OCI-LY3 (cell line): ENCODE results near the gene OMP.

Experiments
- H2AFZ ChIP-seq: fragments of 200-600, 300-600 bp; shearing (Covaris generic); 2 replicates; pipeline ENCODE4 v1.6.0; 2014; ENCODE audit warnings: antibody characterized with exemption, low read depth, low read length
- H3K27ac ChIP-seq: fragments of 200-600, 300-600 bp; sonication (generic); 2 replicates; pipeline ENCODE4 v1.5.1; 2014; ENCODE audit warnings: mild to moderate bottlenecking, low read length, moderate library complexity, mixed read lengths
- H3K27me3 ChIP-seq: fragments of 200-600, 300-600 bp; sonication (generic); 2 replicates; pipeline ENCODE4 v1.6.1; 2014; ENCODE audit warnings: low read depth, low read length, mixed read lengths
- H3K36me3 ChIP-seq: fragments of 200-600, 300-600 bp; sonication (generic); replicated peaks from 2 replicates; pipeline ENCODE3; 2014; ENCODE audit warnings: low read depth, low read length, mixed read lengths
- H3K4me1 ChIP-seq: fragments of 300-600, 200-600 bp; sonication (generic); 2 replicates; pipeline ENCODE4 v1.6.1; 2014; ENCODE audit warnings: low read length, mixed read lengths
- H3K4me2 ChIP-seq: fragments of 200-600, 300-600 bp; sonication (generic); 2 replicates; pipeline ENCODE4 v1.6.1; 2014; ENCODE audit warnings: low read length, mixed read lengths
- H3K4me3 ChIP-seq: fragments of 300-600, 200-600 bp; sonication (generic); 2 replicates; pipeline ENCODE4 v1.5.1; 2014; ENCODE audit warnings: antibody characterized with exemption, mild to moderate bottlenecking, low read length, moderate library complexity
- H3K79me2 ChIP-seq: fragments of 300-600, 200-600 bp; shearing (Covaris generic); 2 replicates; pipeline ENCODE4 v1.6.1; 2014; ENCODE audit warnings: mild to moderate bottlenecking, low read length, mixed read lengths
- H3K9ac ChIP-seq: fragments of 300-600, 200-600 bp; shearing (Covaris generic); 2 replicates; pipeline ENCODE4 v1.6.0; 2014; ENCODE audit warnings: mild to moderate bottlenecking, low read length, moderate library complexity
- H3K9me3 ChIP-seq: fragments of 200-600, 300-600 bp; shearing (Covaris generic); 2 replicates; pipeline ENCODE4 v1.6.1; 2014; ENCODE audit warnings: low read length, mixed read lengths; ENCODE audit not compliant: insufficient read depth
- H4K20me1 ChIP-seq: fragments of 200-600, 300-600 bp; sonication (generic); 2 replicates; pipeline ENCODE4 v1.6.1; 2016; ENCODE audit warnings: low read length, mixed read lengths; ENCODE audit not compliant: insufficient read depth
- EZH2phosphoT487 ChIP-seq: fragments of 200-600 bp; shearing (Covaris generic); IDR thresholded peaks from 2 replicates; pipeline ENCODE4 v1.6.1; 2018; ENCODE audit warnings: antibody characterized with exemption, mixed run types, low read depth
- TF ChIP-seq, protein P1 (sequence below): fragments of 200-600, 300-600 bp; sonication (generic); IDR thresholded peaks from 2 replicates; pipeline ENCODE4 v1.5.1; 2014; ENCODE audit warnings: antibody characterized with exemption, low read length, low read depth

Gene OMP

DNA sequence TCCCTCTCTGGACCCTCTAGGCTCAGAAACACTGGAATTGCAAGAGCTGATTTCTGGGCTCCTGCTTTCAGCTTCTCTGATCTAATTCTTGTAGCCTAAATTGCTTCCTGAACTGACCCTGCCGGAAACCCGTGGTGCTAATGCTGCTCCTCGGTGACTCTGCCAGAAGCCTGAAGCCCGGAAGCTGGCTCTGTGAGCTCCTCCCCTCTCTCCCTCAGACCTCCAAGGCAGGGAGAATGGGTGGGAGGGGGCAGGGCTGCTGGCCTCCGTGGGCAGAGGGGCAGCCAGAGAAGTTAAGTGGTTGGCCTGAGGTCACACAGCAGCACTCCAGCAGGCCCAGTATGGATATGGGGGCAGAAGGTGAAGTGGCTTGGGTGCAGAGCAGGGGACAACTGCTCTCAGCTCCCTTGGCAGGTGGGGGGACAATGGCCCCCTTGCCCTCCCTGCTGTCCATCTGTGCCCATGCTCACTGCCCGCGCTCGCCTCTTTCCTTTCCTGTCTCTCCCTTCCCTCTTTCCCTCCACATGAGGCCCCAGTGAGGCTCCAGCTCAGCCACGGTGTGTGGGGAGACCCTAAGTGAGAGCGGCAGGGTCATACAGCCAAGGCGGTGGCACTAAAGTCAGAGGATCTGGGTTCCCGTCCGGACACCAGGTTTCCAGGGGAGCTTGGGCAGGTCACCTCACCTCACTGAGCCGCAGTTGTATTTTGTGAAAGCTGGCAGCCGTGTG, 19.6 kb upstream of the OMP start:
- no peak overlapping the region for H3K27ac ChIP-seq
- no peak overlapping the region for H3K4me3 ChIP-seq
- no peaks in the 10 kb centered on the region for H3K36me3 ChIP-seq
- no peak for TF ChIP-seq EZH2phosphoT487
- H3K79me2 ChIP-seq, result no peaks in the 10 kb centered on the region
- peaks cover 4% of the 10 kb centered on the region for H3K27me3 ChIP-seq
- H2AFZ ChIP-seq, result no peak overlapping the region
- H3K4me2 ChIP-seq, result no peak overlapping the region
- no peak overlapping the region for H3K9ac ChIP-seq
- no peaks in the 10 kb centered on the region for H3K9me3 ChIP-seq
- H3K4me1 ChIP-seq, result no peaks in the 10 kb centered on the region
- no peaks in the 10 kb centered on the region for H4K20me1 ChIP-seq

DNA sequence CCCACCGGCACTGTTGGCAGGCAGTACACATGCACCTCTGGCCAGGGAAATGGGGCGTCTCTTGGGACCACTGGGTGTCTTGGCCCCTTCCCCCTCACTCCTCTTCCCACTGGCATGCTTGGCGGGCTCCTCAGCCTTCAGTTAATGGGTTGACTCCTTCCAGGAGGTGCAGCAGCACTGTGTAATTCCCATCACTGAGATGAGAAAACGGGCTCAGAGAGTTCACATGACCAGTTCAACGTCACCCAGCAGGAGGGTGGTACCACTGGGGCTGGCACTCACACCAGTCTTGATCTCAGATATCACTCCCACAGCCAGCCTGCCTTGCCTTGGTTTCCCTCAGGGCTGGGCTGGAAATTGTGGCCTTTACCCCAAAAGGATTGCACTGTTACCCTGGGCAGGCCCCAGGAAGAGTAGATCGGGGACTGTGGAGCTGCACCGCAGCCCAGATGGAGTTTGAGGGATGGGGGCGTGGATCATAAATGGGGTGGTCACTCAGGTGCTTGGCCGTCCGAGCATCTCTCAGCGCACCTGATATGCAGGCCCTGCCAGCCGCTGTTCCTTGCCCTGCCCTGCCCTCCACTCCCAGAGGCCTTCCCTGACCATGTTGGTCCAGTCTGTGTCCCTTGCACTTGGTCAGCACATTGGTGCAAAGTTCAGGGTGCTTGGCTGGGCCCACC, 18.9 kb upstream of the OMP start:
- Histone ChIP-seq H3K27ac (no peak overlapping the region), H4K20me1 (no peaks in the 10 kb centered on the region), H3K4me3 (no peak overlapping the region), H3K4me1 (no peaks in the 10 kb centered on the region), H3K79me2 (no peaks in the 10 kb centered on the region), H3K4me2 (no peak overlapping the region), H2AFZ (no peak overlapping the region), H3K36me3 (no peaks in the 10 kb centered on the region), H3K27me3 (no peaks in the 10 kb centered on the region), H3K9ac (no peak overlapping the region), H3K9me3 (no peaks in the 10 kb centered on the region)
- TF ChIP-seq, protein P1, sequence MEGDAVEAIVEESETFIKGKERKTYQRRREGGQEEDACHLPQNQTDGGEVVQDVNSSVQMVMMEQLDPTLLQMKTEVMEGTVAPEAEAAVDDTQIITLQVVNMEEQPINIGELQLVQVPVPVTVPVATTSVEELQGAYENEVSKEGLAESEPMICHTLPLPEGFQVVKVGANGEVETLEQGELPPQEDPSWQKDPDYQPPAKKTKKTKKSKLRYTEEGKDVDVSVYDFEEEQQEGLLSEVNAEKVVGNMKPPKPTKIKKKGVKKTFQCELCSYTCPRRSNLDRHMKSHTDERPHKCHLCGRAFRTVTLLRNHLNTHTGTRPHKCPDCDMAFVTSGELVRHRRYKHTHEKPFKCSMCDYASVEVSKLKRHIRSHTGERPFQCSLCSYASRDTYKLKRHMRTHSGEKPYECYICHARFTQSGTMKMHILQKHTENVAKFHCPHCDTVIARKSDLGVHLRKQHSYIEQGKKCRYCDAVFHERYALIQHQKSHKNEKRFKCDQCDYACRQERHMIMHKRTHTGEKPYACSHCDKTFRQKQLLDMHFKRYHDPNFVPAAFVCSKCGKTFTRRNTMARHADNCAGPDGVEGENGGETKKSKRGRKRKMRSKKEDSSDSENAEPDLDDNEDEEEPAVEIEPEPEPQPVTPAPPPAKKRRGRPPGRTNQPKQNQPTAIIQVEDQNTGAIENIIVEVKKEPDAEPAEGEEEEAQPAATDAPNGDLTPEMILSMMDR, result no peak
- TF ChIP-seq EZH2phosphoT487, result no peak

DNA sequence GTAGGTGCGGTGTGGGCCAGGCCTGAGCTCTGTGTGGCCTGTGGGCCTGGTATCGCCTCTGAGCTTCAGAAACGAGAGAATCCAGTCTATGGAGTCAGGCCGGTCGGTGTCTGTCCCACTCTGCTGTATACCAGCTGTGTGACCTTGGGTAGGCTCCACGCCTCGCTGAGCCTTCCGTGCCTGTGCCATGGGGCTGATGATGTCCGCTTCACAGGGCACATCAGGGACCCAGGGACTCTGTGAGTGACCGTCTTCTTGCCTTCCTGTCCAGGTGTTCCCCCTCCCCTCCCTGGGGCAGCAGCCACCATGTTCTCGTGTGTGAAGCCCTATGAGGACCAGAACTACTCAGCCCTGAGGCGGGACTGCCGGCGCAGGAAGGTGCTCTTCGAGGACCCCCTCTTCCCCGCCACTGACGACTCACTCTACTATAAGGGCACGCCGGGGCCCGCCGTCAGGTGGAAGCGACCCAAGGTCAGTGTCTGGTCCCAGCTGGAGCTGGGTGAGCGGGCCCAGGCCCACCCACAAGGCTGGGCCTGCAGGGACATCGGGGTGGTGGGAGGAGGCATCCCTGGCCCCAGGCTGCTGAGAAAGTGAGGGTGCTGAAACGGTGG, 18.0 kb upstream of the OMP start:
- TF ChIP-seq, protein P1, result no peak
- TF ChIP-seq EZH2phosphoT487, result no peak
- Histone ChIP-seq H3K9me3 (no peaks in the 10 kb centered on the region), H2AFZ (no peak overlapping the region), H3K79me2 (no peaks in the 10 kb centered on the region), H3K9ac (no peak overlapping the region), H3K36me3 (no peaks in the 10 kb centered on the region), H3K27me3 (no peaks in the 10 kb centered on the region), H3K27ac (no peak overlapping the region), H3K4me3 (no peak overlapping the region), H3K4me1 (no peaks in the 10 kb centered on the region), H4K20me1 (no peaks in the 10 kb centered on the region), H3K4me2 (no peak overlapping the region)

DNA sequence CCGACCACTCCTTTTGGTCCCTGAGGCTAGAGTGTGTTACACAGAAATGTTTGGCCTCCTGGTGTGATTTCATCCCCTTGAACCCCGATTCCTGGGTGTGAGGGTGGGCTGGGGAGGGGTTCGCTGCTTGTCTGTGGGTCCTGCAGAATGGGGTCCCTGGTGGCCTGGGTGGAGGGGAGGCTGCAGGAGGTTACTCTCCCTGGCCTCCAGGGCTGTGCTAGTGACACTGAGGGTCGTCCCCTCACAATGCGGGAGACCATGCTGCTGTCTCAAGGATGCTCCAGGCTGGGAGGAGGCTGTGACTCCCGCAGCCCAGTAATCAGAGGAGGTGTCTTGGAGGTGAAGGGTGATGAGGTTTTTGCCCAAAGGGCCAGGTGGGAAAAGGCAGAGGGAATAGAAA, 17.0 kb upstream of the OMP start:
- no peak overlapping the region for H3K27ac ChIP-seq
- H2AFZ ChIP-seq, result no peak overlapping the region
- H3K79me2 ChIP-seq, result no peaks in the 10 kb centered on the region
- no peaks in the 10 kb centered on the region for H4K20me1 ChIP-seq
- H3K4me1 ChIP-seq, result peaks cover 3% of the 10 kb centered on the region
- H3K4me2 ChIP-seq, result no peak overlapping the region
- no peaks in the 10 kb centered on the region for H3K36me3 ChIP-seq
- H3K4me3 ChIP-seq, result no peak overlapping the region
- H3K9ac ChIP-seq, result no peak overlapping the region
- TF ChIP-seq, protein P1, result no peak
- no peak for TF ChIP-seq EZH2phosphoT487
- no peaks in the 10 kb centered on the region for H3K9me3 ChIP-seq
- H3K27me3 ChIP-seq, result no peaks in the 10 kb centered on the region
